Trophoblast cell (in vitro differentiated cells and primary cell): ENCODE measurements around the gene NPY2R.

Source experiments
- DNase-seq, 2 donors: peaks; one replicate each; pipeline ENCODE4 v3.0.0-alpha.2; 2016
- H2AFZ ChIP-seq: 2 replicates; pipeline ENCODE4 v1.6.1; 2013; ENCODE audit warnings: low read length, moderate library complexity, mild to moderate bottlenecking; ENCODE audit not compliant: insufficient read depth, poor library complexity
- H2AK5ac ChIP-seq: 2 replicates; pipeline ENCODE4 v1.6.1; 2013; ENCODE audit warnings: mild to moderate bottlenecking, low read length
- H2BK120ac ChIP-seq: 2 replicates; pipeline ENCODE4 v1.6.1; 2013; ENCODE audit warnings: low read length, mild to moderate bottlenecking, moderate library complexity; ENCODE audit not compliant: insufficient read depth, poor library complexity
- H2BK12ac ChIP-seq: 2 replicates; pipeline ENCODE4 v1.6.1; 2013; ENCODE audit warnings: mild to moderate bottlenecking, low read length, moderate library complexity
- H2BK5ac ChIP-seq: 2 replicates; pipeline ENCODE4 v1.6.1; 2013; ENCODE audit warnings: low read length, low read depth, moderate library complexity, mild to moderate bottlenecking; ENCODE audit not compliant: poor library complexity
- H3K14ac ChIP-seq: 2 replicates; pipeline ENCODE4 v1.6.1; 2013; ENCODE audit warnings: mild to moderate bottlenecking, low read length
- H3K18ac ChIP-seq: 2 replicates; pipeline ENCODE4 v1.6.1; 2013; ENCODE audit warnings: mild to moderate bottlenecking, low read length
- H3K23ac ChIP-seq: 2 replicates; pipeline ENCODE4 v1.6.1; 2013; ENCODE audit warnings: low read length
- H3K27ac ChIP-seq: 2 replicates; pipeline ENCODE4 v1.5.1; 2013; ENCODE audit warnings: low read depth, mild to moderate bottlenecking, inconsistent platforms, low read length, moderate library complexity
- H3K27me3 ChIP-seq: 2 replicates; pipeline ENCODE4 v1.6.1; 2013; ENCODE audit warnings: inconsistent platforms, mild to moderate bottlenecking, low read length, moderate library complexity; ENCODE audit not compliant: insufficient read depth
- H3K36me3 ChIP-seq, 2 experiments: 1 replicate in 1 of 2; 2 replicates in 1 of 2; pipeline ENCODE4 v1.6.1; 2013; ENCODE audit warnings: low read length in 2 of 2, mild to moderate bottlenecking in 2 of 2, moderate library complexity in 1 of 2; ENCODE audit not compliant: insufficient read depth in 2 of 2, control insufficient read depth in 1 of 2
- H3K4ac ChIP-seq: 2 replicates; pipeline ENCODE4 v1.6.1; 2013; ENCODE audit warnings: low read depth, mild to moderate bottlenecking, low read length, moderate library complexity
- H3K4me1 ChIP-seq, 2 experiments: 1 replicate in 1 of 2; 2 replicates in 1 of 2; pipeline ENCODE4 v1.6.1; 2013; ENCODE audit warnings: low read length in 2 of 2, mild to moderate bottlenecking in 2 of 2, moderate library complexity in 1 of 2; ENCODE audit not compliant: insufficient read depth in 2 of 2, control insufficient read depth in 1 of 2
- H3K4me2 ChIP-seq: 2 replicates; pipeline ENCODE4 v1.6.1; 2013; ENCODE audit warnings: inconsistent platforms, mild to moderate bottlenecking, low read length, moderate library complexity
- H3K4me3 ChIP-seq: 2 replicates; pipeline ENCODE4 v1.5.1; 2013; ENCODE audit warnings: mild to moderate bottlenecking, low read depth, low read length, inconsistent platforms
- H3K79me1 ChIP-seq: one replicate; pipeline ENCODE4 v1.6.1; 2013; ENCODE audit warnings: low read length
- H3K79me2 ChIP-seq: 2 replicates; pipeline ENCODE4 v1.6.1; 2013; ENCODE audit warnings: low read length, mild to moderate bottlenecking; ENCODE audit not compliant: control insufficient read depth, insufficient read depth, poor library complexity
- H3K9ac ChIP-seq: 2 replicates; pipeline ENCODE4 v1.6.1; 2013; ENCODE audit warnings: mild to moderate bottlenecking, low read length
- H3K9me3 ChIP-seq: 2 replicates; pipeline ENCODE4 v1.6.1; 2013; ENCODE audit warnings: low read depth, mild to moderate bottlenecking, control low read depth, inconsistent platforms, low read length; ENCODE audit not compliant: insufficient read depth
- H4K12ac ChIP-seq: 2 replicates; pipeline ENCODE4 v1.6.1; 2013; ENCODE audit warnings: low read depth, mild to moderate bottlenecking, low read length, moderate library complexity
- H4K8ac ChIP-seq: 2 replicates; pipeline ENCODE4 v1.6.1; 2013; ENCODE audit warnings: low read depth, mild to moderate bottlenecking, low read length, moderate library complexity
- H4K91ac ChIP-seq: one replicate; pipeline ENCODE4 v1.6.1; 2013; ENCODE audit warnings: low read depth, mild to moderate bottlenecking, low read length, moderate library complexity
- WGBS: extraction: QIAGEN DNeasy Blood & Tissue Kit; methylation state at CpG from one replicate; pipeline ENCODE4 v1.1.7; 2013; ENCODE audit warnings: missing lambda C conversion rate; ENCODE audit not compliant: insufficient read length, insufficient coverage; ENCODE audit errors: extremely low coverage; 5-methylcytosine and 5-hydroxymethylcytosine counted together

NPY2R gene

GRCh38 chr4:155173371-155173770 is 35.1 kb upstream of the NPY2R start:
- Histone ChIP-seq H3K4me1 (no peaks in the 10 kb centered on the region), H3K36me3 (no peaks in the 10 kb centered on the region), H3K18ac (no peak overlapping the region), H3K4me3 (no peak overlapping the region), H3K27ac (no peak overlapping the region), H4K91ac (no peak overlapping the region), H3K79me2 (no peaks in the 10 kb centered on the region), H3K27me3 (no peaks in the 10 kb centered on the region), H4K12ac (no peak overlapping the region), H4K8ac (no peak overlapping the region), H3K9ac (no peak overlapping the region), H2AK5ac (no peak overlapping the region), H3K9me3 (no peaks in the 10 kb centered on the region), H2BK120ac (no peak overlapping the region), H2BK5ac (no peak overlapping the region), H3K23ac (no peak overlapping the region), H2AFZ (no peak overlapping the region), H3K79me1 (no peaks in the 10 kb centered on the region), H3K14ac (no peak overlapping the region), H3K4me2 (no peak overlapping the region), H3K4ac (no peak overlapping the region), H2BK12ac (no peak overlapping the region)
- WGBS, result no CpG with 5 or more reads among the region's 4 CpGs
- no peak for DNase-seq

GRCh38 chr4:155174668-155175067 is 33.8 kb upstream of the NPY2R start:
- Histone ChIP-seq H3K9ac (no peak overlapping the region), H4K12ac (no peak overlapping the region), H3K27me3 (no peaks in the 10 kb centered on the region), H2AFZ (no peak overlapping the region), H4K91ac (no peak overlapping the region), H3K36me3 (no peaks in the 10 kb centered on the region), H3K9me3 (no peaks in the 10 kb centered on the region), H3K27ac (no peak overlapping the region), H2AK5ac (no peak overlapping the region), H3K4me1 (no peaks in the 10 kb centered on the region), H3K18ac (no peak overlapping the region), H3K79me1 (no peaks in the 10 kb centered on the region), H4K8ac (no peak overlapping the region), H2BK5ac (no peak overlapping the region), H3K4me2 (no peak overlapping the region), H3K4ac (no peak overlapping the region), H3K4me3 (no peak overlapping the region), H3K23ac (no peak overlapping the region), H2BK12ac (no peak overlapping the region), H3K79me2 (no peaks in the 10 kb centered on the region), H3K14ac (no peak overlapping the region), H2BK120ac (no peak overlapping the region)
- WGBS, result no CpG with 5 or more reads among the region's 1 CpG
- DNase-seq, result no peak

- H3K36me3 ChIP-seq, result no peaks in the 10 kb centered on the region
- no peak overlapping the region for H2BK120ac ChIP-seq
- H3K4me3 ChIP-seq, result no peak overlapping the region
- H4K91ac ChIP-seq, result no peak overlapping the region
- H3K4me1 ChIP-seq, result no peaks in the 10 kb centered on the region
- H3K18ac ChIP-seq, result no peak overlapping the region
- no peak overlapping the region for H2BK12ac ChIP-seq
- H3K79me1 ChIP-seq, result no peaks in the 10 kb centered on the region
- H3K9me3 ChIP-seq, result no peaks in the 10 kb centered on the region
- H3K4ac ChIP-seq, result no peak overlapping the region
- no peak overlapping the region for H3K14ac ChIP-seq
- no CpG with 5 or more reads among the region's 2 CpGs for WGBS
- H4K12ac ChIP-seq, result no peak overlapping the region
- DNase-seq, result no peak
- H2AK5ac ChIP-seq, result no peak overlapping the region
- H3K23ac ChIP-seq, result no peak overlapping the region
- no peak overlapping the region for H3K4me2 ChIP-seq
- no peak overlapping the region for H3K9ac ChIP-seq
- H2BK5ac ChIP-seq, result no peak overlapping the region
- no peak overlapping the region for H4K8ac ChIP-seq
- H3K27ac ChIP-seq, result no peak overlapping the region
- H2AFZ ChIP-seq, result no peak overlapping the region
- no peaks in the 10 kb centered on the region for H3K27me3 ChIP-seq
- no peaks in the 10 kb centered on the region for H3K79me2 ChIP-seq
Observed at GRCh38 chr4:155179216-155179615, 29.2 kb upstream of the NPY2R start.

- no peak overlapping the region for H3K4ac ChIP-seq
Observed at GRCh38 chr4:155186972-155187371, 21.5 kb upstream of the NPY2R start.

More at GRCh38 chr4:155186972-155187371, 21.5 kb upstream of the NPY2R start:
- Histone ChIP-seq H2BK5ac (no peak overlapping the region), H3K79me1 (no peaks in the 10 kb centered on the region), H3K36me3 (no peaks in the 10 kb centered on the region), H2BK120ac (no peak overlapping the region), H3K4me3 (no peak overlapping the region), H3K9ac (no peak overlapping the region), H3K79me2 (no peaks in the 10 kb centered on the region), H3K23ac (no peak overlapping the region), H3K18ac (no peak overlapping the region), H3K9me3 (no peaks in the 10 kb centered on the region), H3K27me3 (no peaks in the 10 kb centered on the region), H4K12ac (no peak overlapping the region), H3K14ac (no peak overlapping the region), H3K27ac (no peak overlapping the region), H2BK12ac (no peak overlapping the region), H3K4me2 (no peak overlapping the region), H2AK5ac (no peak overlapping the region), H4K91ac (no peak overlapping the region), H3K4me1 (no peaks in the 10 kb centered on the region), H2AFZ (no peak overlapping the region), H4K8ac (no peak overlapping the region)
- DNase-seq, result no peak
- WGBS, result no CpG with 5 or more reads among the region's 2 CpGs
